ENCODE data around the gene PYCARD.

DNA sequence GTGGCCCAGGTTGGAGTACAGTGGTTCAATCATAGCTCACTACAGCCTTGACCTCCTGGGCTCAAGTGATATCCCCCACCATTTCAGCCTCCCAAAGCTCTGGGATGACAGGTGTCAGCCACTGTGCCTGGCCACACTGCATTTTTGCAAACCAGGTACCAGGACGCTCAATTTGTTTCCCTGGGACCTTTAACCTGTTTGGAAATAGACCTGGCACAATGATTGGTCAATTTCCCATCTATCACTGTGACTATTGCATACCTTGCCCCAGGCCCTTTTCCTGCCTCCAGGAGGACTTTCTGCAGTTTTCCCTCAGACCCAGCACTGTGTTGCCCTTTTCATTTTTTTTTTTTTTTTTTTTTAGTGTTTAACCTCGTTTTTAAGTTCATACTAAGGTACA, 33.7 kb downstream of the PYCARD start:
- no peak for TF ChIP-seq CTCF (IDR thresholded peaks at IDR 0.05)
- no peak for TF ChIP-seq REST (IDR thresholded peaks at IDR 0.05; ENCODE audit: insufficient read depth in 1 of 2, low read depth in 2 of 2, low read length in 1 of 2)
- no peak for TF ChIP-seq TCF7L2 (IDR thresholded peaks at IDR 0.05; ENCODE audit: low read depth, low read length)
- no peak for TF ChIP-seq POLR2AphosphoS5 (IDR thresholded peaks at IDR 0.05; ENCODE audit: low read depth, low read length)

Data from Panc1 (cell line).